Lower leg skin (tissue), 3 donors: ENCODE results near the gene VPS52.

ENCODE experiments used
- POLR2A ChIP-seq, 2 donors: fragments of 450-650 bp; IDR thresholded peaks; one replicate each; pipeline ENCODE4 v1.6.1; 2016 to 2017; ENCODE audit warnings: antibody characterized with exemption in 2 of 2, mild to moderate bottlenecking in 1 of 2, moderate library complexity in 1 of 2
- TF ChIP-seq, protein P1 (sequence below), 3 donors: fragments of 450-650 bp; IDR thresholded peaks; one replicate each; pipeline ENCODE4 v1.5.1; 2016; ENCODE audit warnings: antibody characterized with exemption in 3 of 3, mild to moderate bottlenecking in 3 of 3, moderate library complexity in 2 of 3

DNA sequence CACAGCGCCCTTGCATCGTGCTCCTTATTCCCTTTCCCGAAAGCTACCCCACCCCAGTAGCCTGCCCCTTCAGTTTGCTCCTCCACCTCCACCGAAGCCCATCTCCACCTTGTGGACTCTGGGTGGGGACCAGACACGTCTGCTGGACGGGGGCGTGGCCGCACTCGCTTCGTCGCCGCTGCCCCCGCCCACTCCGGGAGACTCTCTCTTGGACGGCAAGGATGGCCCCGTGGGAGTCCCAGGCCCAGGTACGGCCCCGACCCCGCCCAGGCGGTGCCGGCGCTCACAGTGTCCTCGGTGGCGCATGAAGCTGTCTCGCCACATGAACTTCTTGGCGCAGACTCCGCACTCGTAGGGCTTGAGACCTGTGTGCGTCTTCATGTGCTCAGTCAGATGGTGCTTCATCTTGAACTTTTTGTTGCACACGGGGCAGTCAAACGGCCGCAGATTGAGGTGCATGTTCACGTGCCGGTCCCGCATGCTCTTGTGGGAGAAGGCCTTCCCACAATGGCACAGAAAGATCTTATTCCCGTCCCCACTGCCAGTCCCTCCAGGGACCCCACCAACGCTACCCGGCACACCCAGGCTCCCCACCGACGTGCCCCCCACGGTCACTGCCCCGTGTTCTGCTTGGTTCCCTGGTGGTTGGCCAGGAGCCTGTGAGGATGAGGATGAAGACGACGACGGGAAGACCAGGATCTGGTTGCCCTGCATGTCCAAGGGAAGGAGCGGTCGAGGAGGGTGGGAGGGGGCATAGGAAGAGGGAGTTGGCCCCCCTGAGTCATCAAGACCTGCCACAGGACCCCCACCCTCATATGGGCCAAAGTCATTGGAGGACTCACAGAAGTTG, 43.5 kb upstream of the VPS52 start:
- TF ChIP-seq, protein P1, sequence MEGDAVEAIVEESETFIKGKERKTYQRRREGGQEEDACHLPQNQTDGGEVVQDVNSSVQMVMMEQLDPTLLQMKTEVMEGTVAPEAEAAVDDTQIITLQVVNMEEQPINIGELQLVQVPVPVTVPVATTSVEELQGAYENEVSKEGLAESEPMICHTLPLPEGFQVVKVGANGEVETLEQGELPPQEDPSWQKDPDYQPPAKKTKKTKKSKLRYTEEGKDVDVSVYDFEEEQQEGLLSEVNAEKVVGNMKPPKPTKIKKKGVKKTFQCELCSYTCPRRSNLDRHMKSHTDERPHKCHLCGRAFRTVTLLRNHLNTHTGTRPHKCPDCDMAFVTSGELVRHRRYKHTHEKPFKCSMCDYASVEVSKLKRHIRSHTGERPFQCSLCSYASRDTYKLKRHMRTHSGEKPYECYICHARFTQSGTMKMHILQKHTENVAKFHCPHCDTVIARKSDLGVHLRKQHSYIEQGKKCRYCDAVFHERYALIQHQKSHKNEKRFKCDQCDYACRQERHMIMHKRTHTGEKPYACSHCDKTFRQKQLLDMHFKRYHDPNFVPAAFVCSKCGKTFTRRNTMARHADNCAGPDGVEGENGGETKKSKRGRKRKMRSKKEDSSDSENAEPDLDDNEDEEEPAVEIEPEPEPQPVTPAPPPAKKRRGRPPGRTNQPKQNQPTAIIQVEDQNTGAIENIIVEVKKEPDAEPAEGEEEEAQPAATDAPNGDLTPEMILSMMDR (IDR thresholded peaks at IDR 0.05) = no peak
- TF ChIP-seq POLR2A (IDR thresholded peaks at IDR 0.05) = no peak
